NCI-H510A treated with DMSO at 0.1 percent for 48 hours (cell line): ENCODE measurements around the gene STK40.

ENCODE experiments used
- DNase-seq: peaks from one replicate; lab custom pipeline; 2025; lab: John Stamatoyannopoulos, UW

STK40 gene

GRCh38 chr1:36343651-36344394 lies 41.9 kb downstream of the STK40 start:
- DNase-seq = no peak

- peak; percentile 48 for DNase-seq
Measured at GRCh38 chr1:36342426-36343185, 43.1 kb downstream of the STK40 start.

DNA sequence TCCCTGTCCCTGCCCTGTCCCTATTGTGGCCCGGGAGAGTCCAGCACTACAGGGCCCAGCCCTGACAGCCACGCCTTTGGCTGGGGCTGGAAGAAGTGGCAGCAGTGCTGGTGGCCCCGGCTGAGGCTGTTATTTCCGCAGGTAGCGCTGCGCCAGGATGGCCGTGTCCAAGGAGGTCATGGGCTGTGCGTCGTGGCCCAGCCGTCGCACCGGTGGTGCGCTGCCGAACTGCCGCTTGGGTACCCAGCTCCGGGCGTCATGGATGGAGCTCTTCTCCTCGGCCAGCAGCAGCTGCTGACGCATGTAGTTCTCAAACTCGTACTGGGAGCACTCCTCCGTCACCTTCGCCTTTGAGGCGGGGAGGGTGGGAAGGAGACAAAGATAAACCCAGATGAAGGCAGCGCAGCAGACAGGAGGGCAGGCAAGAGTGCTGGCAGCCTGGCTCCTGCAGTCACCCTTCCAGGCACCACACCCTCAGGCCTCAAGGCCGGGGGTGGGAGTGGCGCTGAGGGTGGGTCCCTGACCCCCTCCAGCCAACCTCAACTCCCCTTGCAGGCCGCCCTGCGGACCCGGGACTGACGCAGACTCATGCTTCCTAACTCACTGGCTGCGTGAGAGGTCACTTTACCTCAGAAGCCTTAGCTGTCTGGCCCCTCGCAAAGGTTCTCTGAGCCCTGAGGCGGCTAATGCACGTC lies 44.0 kb downstream of the STK40 start:
- DNase-seq = no peak

DNA sequence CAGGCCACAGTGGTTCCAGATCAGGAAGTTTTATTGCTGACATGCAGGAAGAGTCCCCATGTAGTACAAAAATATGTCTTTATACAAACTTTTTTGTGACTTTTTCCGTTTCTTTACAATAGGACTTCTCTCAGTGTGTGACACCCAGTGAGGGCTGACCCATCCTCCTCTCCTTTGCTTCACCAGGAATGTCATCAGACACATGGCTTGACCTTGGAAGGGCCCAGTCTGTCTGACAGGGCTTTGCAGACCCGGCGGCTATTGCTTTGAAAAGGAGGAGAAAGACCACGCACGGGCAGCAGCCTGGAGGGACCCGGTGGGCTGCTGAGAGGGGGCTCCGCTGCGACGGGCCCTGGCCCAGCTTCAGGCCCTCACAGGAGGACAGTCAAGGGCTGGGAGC lies 46.1 kb downstream of the STK40 start:
- no peak for DNase-seq

- peak; percentile 40 for DNase-seq
Measured at GRCh38 chr1:36339215-36339614, 46.5 kb downstream of the STK40 start.

- DNase-seq = no peak
Measured at GRCh38 chr1:36337830-36338229, 47.9 kb downstream of the STK40 start.

- DNase-seq = no peak
Measured at GRCh38 chr1:36330940-36331339, 54.8 kb downstream of the STK40 start.

- no peak for DNase-seq
Measured at GRCh38 chr1:36329817-36330216, 55.9 kb downstream of the STK40 start.

DNA sequence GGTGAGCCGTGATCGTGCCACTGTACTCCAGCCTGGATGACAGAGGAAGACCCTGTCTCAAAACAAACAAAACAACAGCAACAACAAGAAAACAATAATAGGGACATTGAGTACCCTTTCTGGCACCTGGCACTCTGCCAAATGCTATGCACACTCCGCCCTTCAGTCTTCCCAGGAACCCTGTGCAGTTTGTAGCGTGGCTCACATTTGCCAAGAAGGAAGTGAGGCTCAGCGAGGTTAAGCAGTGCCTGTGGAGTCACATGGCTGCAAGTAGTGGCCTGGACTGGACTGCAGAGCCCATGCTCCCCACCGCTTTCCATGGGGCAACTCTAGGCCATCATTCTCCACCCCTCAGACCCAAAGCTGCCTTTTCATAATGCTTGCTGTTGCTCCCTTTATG lies 57.0 kb downstream of the STK40 start:
- peak; percentile 91 for DNase-seq

- no peak for DNase-seq
Measured at GRCh38 chr1:36328088-36328480, 57.6 kb downstream of the STK40 start.

GRCh38 chr1:36327421-36328087 lies 58.2 kb downstream of the STK40 start:
- peak; percentile 58 for DNase-seq

- DNase-seq = peak; percentile 64
Measured at GRCh38 chr1:36326499-36326898, 59.2 kb downstream of the STK40 start.

DNA sequence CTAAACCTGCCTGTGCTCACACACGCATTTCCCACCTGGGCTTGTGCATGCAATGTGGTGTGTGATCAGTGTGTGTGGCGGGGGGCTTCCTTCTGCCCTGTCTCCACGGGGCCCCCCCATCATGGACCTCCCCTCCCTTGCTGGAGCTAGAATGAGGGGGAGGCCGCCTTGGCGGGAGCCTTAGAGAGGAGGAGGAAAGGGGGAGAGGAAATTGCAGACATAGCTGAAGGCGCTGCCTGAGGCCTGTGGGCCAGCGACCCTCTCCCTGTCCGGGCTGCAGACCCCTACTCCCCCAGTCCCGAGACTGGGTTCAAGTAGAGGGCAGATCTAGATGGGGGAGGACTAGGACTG lies 61.4 kb downstream of the STK40 start:
- DNase-seq = no peak

DNA sequence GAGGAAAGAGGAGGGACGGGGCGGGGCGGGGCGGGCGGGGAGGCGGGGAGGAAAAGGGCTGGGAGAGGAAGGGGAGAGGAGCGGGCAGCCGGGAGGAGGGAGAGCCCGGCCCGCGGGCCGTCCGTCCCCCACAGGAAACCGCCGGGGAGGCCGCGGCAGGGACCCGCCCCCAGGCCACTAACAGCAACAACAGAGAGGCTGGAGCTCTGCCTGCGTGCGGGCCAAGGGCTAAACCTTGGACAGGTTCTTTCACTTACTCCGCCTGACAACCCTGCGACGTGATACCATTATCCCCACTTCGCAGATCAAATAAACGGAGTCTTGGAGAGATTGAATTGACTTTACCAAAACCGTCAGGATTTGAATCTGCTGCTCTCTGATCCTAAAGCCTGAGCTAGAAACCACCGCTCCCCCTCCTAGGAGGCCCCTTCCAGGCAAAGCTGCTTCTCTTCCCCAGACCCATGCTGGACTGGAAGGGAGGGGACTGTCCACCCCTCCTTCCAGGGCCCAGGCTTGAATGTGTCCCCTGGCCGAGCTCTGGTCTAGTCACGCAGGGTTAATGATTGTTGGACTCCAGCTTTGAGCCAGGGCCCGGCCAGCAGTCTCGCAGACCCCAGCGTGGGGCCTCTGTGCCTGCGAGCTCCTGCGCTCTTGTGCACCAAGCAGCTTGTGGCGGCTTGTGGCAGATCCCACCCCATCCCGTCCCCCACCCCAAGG lies 61.9 kb downstream of the STK40 start, which contains the start of gene EVA1B:
TSS of gene EVA1B (minus strand) at position 10 of the 717 bp plus-strand sequence. CDS start 608 bp downstream, outside the sequence.
- DNase-seq = peak; percentile 86

DNA sequence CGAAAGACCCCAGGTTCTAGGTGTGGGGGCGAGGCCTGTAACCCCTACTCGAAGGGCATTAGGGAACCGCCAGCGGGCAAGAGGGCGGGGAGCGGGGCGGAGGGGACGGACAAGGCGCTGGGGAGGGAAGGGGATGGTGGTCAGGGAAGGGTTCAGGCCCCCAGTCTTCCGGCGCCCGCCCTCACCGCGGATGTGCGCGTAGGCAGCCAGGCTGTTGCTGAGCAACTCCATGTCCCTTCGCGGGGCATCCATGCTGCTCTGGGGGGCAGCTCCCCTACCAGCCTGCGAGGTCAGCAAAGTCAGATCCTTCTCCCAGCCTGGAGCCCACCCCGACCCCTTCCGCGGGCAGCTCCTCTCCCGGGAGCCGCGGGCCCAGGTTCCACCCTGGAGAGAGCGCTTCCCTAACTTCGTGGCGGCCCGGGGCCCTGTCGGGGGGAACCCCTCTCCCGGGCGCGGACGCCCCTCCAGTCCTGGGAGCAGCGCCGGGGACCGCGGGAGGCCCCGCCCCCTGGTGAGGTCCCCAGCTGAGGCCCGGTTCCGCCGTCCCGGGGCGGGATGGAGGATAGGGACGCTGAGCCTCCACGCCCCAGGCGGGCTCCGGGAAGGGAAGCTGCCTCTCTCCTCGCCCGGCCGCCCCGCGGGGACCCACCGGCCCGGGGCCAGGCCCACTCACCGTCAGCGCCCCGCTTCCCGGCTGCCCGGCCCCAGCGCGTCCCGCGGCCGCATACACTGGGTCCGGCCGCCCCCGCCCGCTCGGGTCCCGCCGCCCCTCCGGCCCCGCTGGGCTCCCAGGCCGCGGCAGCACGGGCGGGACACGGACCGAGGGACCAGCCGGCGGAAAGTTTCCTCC lies 62.7 kb downstream of the STK40 start:
- DNase-seq = no peak

GRCh38 chr1:36322041-36322785 lies 63.5 kb downstream of the STK40 start:
- no peak for DNase-seq

- no peak for DNase-seq
Measured at GRCh38 chr1:36321119-36321951, 64.4 kb downstream of the STK40 start.

- no peak for DNase-seq
Measured at GRCh38 chr1:36320767-36321118, 65.0 kb downstream of the STK40 start.

- no peak for DNase-seq
Measured at GRCh38 chr1:36320291-36320761, 65.4 kb downstream of the STK40 start.
